AG09319 (cell line): ENCODE data around the gene KLF13.

Experiments
- DNase-seq: peaks from one replicate; pipeline ENCODE4 v3.0.0-alpha.2; 2010; ENCODE audit warnings: low read depth; ENCODE audit errors: extremely low read depth
- CTCF ChIP-seq: IDR thresholded peaks from 2 replicates; pipeline ENCODE4 v1.5.1; 2011; ENCODE audit warnings: low read depth, mild to moderate bottlenecking, inconsistent platforms, low read length, moderate library complexity

KLF13 gene

GRCh38 chr15:31326156-31326874 is at the start of gene KLF13:
Gene KLF13, plus strand, starts transcription at chr15:31326835. Its CDS starts 378 bp downstream, at chr15:31327213.
- DNase-seq = peak; percentile 96
- TF ChIP-seq CTCF = no peak

DNA sequence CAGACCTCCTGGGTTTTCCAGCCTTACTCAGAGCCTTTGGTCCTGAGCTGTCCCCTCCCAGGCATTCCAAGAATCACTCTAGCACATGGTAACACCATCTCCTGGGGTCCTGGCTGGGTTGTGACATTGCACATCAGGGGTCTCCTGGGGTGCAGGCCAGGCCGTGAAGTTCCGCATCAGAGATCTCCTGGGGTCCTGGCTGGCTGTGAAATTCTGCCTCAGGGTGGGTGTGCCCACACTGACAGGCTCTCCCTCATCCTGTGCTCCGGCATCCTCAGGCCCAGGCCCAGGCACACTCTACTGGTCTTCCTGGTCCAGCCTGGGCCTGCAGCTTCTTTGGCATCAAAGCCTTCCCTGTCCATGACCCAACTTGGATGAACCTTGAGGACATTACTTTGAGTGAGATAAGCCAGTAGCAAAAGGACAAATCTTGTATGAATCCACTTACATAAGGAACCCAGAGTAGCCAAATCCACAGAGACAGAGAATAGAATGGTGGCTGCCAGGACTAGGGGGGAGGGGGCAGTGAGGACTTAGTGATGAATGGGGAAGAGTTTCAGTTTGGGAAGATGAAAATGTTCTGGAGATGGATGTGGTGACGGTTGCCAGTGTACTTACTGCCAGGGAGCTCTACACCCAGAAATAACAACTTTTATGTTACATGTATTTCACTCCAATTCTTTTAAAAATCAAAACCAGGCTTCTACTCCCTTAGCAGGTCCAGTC is 49.1 kb upstream of the KLF13 start:
- DNase-seq = no peak
- no peak for TF ChIP-seq CTCF

DNA sequence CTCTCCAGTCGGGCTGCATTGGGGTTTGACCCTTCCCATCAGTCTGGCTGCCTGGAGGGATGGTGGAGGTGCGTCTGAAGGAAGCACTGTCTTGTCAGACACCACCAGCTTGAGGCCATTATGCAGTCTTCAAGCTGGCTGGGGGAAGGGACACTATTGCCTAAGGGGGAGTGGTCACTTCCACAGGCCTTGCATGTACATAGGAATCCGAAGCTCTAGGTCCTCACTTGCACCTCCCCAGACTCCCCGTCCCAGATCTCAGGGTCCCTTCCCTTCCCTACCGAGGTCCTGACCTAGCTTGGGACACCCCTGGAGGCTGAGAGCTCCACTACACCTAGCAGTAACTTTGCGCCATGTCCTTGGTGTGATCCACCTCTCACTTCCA is 48.6 kb upstream of the KLF13 start:
- no peak for TF ChIP-seq CTCF

DNA sequence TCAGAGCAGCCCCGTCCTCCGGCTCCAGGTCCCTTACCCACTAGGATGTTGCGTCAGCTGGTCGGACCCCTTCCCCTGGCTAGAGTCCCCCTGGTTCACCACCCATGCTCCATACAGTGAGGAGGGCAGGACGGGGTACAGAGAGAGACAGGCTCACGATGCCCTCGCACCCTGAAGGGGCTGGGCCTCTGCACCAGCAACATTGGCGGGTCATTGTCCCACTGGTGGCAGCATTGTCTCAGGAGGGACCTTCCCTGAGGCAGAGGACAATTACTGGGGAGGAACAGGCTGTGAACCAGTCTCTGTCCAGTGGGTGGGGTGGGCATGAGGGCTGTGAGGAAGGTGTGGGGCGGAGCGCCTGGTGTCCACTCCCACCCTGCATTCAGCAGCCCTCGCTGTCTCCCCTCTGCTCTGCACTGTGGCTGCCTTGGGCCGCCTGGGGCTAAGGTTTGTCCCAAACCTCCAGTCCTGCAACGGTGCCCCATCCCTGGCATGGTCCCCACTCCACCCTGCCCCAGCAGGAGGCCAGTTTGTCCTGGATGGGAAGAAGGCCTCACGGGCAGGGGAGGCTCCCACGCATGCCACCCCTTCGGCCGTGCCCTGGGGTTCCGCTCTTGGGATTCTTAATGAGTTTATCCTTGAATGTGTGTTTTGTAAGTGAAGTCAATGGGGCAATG is 48.0 kb upstream of the KLF13 start:
- DNase-seq = no peak
- TF ChIP-seq CTCF = no peak

More for the DNA sequence above, 48.6 kb upstream of the KLF13 start:
- no peak for DNase-seq

GRCh38 chr15:31279221-31280045 is 47.2 kb upstream of the KLF13 start:
- no peak for DNase-seq
- no peak for TF ChIP-seq CTCF

- no peak for DNase-seq
- no peak for TF ChIP-seq CTCF
These were observed 46.4 kb upstream of the KLF13 start for GRCh38 chr15:31280046-31280830.
